GM18498 (cell line): Measurements from ENCODE around the gene UNC93B1.
"Not testable (repeated sequence)": the region's sequence is repeated elsewhere in the genome, so short reads cannot be mapped to it uniquely, and the experiment has no call there.

Experiments used
- ATAC-seq: cut with Tn5 transposase; IDR thresholded peaks from one replicate; pipeline ENCODE4 v1.9.1; 2021; ENCODE audit warnings: mild to moderate bottlenecking, moderate library complexity; ENCODE audit not compliant: unreplicated experiment

Gene UNC93B1

GRCh38 chr11:68010090-68011041 lies 6.5 kb upstream of the UNC93B1 start, which contains the start of gene ALDH3B1:
TSS of gene ALDH3B1 (plus strand) at chr11:68010327. CDS start at chr11:68015298, 4,971 bp downstream.
- no peak for ATAC-seq

- no peak for ATAC-seq
Measured at GRCh38 chr11:68009391-68010089, 5.6 kb upstream of the UNC93B1 start.

GRCh38 chr11:68008381-68009337 lies 4.8 kb upstream of the UNC93B1 start:
- no peak for ATAC-seq

GRCh38 chr11:68007498-68008380 lies 3.8 kb upstream of the UNC93B1 start:
- ATAC-seq = no peak

- no peak for ATAC-seq
Measured at GRCh38 chr11:68006606-68007166, 2.8 kb upstream of the UNC93B1 start.

- ATAC-seq = no peak
Measured at GRCh38 chr11:68004551-68005335, 846 bp upstream of the UNC93B1 start.

- ATAC-seq = peak; percentile 40
Measured at GRCh38 chr11:68002938-68003845, 705 bp downstream of the UNC93B1 start.

- no peak for ATAC-seq
Measured at GRCh38 chr11:68002575-68002937, 1.3 kb downstream of the UNC93B1 start.

- ATAC-seq = no peak
Measured at GRCh38 chr11:67999704-68000103, 4.2 kb downstream of the UNC93B1 start.

- ATAC-seq = no peak
Measured at GRCh38 chr11:67999201-67999629, 4.7 kb downstream of the UNC93B1 start.

- ATAC-seq = no peak
Measured at GRCh38 chr11:67998150-67999045, 5.5 kb downstream of the UNC93B1 start.

GRCh38 chr11:67997475-67997921 lies 6.4 kb downstream of the UNC93B1 start:
- ATAC-seq = no peak

GRCh38 chr11:67996622-67997474 lies 7.0 kb downstream of the UNC93B1 start:
- no peak for ATAC-seq

GRCh38 chr11:67996051-67996450 lies 7.8 kb downstream of the UNC93B1 start:
- ATAC-seq = no peak

GRCh38 chr11:67995579-67995978 lies 8.3 kb downstream of the UNC93B1 start:
- not testable (repeated sequence) for ATAC-seq

- not testable (repeated sequence) for ATAC-seq
Measured at GRCh38 chr11:67995129-67995528, 8.8 kb downstream of the UNC93B1 start.
